Fibroblast of lung (primary cell): ENCODE results near the gene GNPDA1.
"Not testable (repeated sequence)": the region's sequence is repeated elsewhere in the genome, so short reads cannot be mapped to it uniquely, and the experiment has no call there.

Source experiments
- CTCF ChIP-seq, 2 donors: IDR thresholded peaks in 1 of 2; conservative IDR thresholded peaks in 1 of 2; 1 replicate in 1 of 2; 2 replicates in 1 of 2; pipeline ENCODE4 v1.5.1; 2011 to 2012; ENCODE audit warnings: low read length in 2 of 2, control low read depth in 1 of 2, inconsistent platforms in 1 of 2, low read depth in 1 of 2, mild to moderate bottlenecking in 1 of 2
- EZH2 ChIP-seq: IDR thresholded peaks from 2 replicates; pipeline ENCODE4 v1.5.1; 2012; ENCODE audit warnings: low read length, control low read depth, mild to moderate bottlenecking; ENCODE audit errors: missing control alignments

DNA sequence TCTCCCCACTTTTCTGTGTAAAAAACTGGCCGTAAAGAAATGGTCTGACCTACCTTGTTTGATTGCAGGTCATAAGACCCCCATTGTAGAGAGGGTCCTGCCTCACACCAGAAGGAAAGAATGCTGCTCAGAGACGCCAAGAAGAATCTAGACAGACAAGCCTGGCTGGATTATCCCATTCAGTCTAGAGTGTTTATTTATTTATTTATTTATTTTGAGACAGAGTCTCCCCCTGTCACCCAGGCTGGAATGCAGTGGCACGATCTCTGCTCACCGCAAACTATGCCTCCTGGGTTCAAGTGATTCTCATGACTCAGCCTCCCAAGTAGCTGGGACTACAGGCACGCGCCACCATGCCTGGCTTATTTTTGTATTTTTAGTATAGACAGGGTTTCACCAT is 28.1 kb upstream of the GNPDA1 start:
- not testable (repeated sequence) for TF ChIP-seq CTCF (conservative IDR thresholded peaks at IDR 0.05 in 1 of 2, IDR thresholded peaks at IDR 0.05 in 1 of 2; ENCODE audit: low read depth in 1 of 2, low read length in 2 of 2); EZH2
